ENCODE results near the gene GPHN. TPM values are rescaled to one million over a fixed set of nuclear protein-coding genes. Genes with fewer than 3 reads are reported as not detected.

The GPHN gene
- total RNA-seq, 2 experiments from 2014 or later, result 15.8 to 15.9 TPM

DNA sequence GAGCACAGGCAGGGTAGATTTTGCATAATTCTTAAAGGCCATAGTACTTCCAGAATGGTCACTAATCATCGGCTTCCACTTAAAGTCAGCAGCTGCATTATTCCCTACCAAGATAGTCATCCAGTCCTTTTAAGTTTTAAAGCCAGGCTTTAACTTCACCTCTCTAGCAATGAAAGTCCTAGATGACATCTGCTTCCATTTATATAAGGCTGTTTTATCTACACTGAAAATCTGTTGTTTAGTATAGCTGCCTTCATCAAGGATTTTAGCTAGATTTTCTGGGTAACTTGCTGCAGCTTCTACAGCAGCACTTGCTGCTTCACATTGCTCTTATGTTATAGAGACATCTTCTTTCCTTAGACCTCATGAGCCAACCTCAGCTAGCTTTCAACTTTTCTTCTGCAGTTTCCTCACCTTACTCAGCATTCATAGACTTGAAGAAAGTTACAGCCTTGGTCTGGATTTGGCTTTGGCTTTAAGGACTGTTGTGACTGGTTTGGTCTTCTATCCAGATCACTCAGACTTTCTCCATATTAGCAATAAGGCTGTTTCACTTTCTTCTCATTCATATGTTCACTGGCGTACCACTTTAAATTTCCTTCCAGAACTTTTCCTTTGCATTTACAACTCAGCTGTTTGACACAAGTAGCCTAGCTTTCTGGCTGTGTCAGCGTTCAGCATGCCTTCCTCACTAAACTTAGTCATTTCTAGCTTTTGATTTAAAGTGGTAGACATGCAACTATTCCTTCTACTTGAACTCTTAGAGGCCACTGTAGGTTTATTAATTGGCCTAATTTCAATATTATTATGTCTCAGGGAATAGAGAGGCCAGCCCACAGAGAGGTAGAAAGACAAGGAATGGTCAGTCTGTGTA is 471.4 kb downstream of the GPHN start:
- H3K27me3 Mint-ChIP-seq, result no peaks in the 10 kb centered on the region
- H3K27ac Mint-ChIP-seq, result no peak overlapping the region
- H3K36me3 Mint-ChIP-seq (ENCODE audit: low read depth), result no peaks in the 10 kb centered on the region
- DNase-seq, result no peak
- H3K9me3 Mint-ChIP-seq, result no peaks in the 10 kb centered on the region
- no peak overlapping the region for H3K4me3 Mint-ChIP-seq
- ChIA-PET POLR2A (no interaction called here), CTCF (no interaction called here)
- H3K4me1 Mint-ChIP-seq, result peaks cover 8% of the 10 kb centered on the region

DNA sequence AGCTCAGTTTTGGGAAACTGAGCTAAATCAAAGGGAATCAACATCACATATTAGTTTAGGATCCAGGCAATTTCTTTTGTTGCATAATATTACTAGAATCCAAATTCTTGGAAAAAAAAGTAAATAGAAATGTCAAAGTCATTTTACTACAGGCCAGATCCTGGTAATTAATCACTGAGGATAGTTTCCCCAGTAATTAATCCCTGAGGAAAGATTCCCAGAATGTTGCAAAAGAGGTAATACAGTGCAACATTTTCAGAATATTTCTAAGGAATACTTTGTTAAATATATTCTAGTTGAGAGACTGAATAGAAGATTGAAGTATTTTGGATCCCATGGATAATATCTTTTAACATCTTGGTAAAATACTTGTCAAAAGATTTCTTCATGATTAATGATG is 474.3 kb downstream of the GPHN start:
- Mint-ChIP-seq H3K27me3 (no peaks in the 10 kb centered on the region), H3K36me3 (ENCODE audit: low read depth) (no peaks in the 10 kb centered on the region), H3K9me3 (no peaks in the 10 kb centered on the region), H3K4me1 (peaks cover 8% of the 10 kb centered on the region), H3K27ac (no peak overlapping the region), H3K4me3 (no peak overlapping the region)
- CTCF ChIA-PET, result no interaction called here
- DNase-seq, result no peak
- POLR2A ChIA-PET, result no interaction called here

DNA sequence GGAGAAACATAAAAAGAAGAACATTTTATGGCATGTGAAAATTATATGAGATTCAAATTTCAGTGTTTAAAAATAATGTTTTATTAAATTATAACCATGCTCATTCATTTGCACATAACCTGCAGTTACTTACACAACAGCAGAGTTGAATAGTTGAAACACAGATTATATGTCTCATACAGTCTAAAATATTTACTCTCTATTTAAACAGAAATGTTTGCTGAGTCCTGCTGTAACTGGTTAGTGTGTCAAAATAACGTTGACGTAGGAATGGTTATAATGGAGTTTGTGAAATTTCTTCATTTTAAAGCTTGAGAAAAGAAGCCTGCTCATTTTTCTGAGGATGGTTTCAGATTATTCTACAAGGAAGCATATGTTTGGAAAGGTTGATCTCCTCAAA is 484.8 kb downstream of the GPHN start:
- no peak for DNase-seq
- H3K36me3 Mint-ChIP-seq (ENCODE audit: low read depth), result no peaks in the 10 kb centered on the region
- ChIA-PET CTCF (no interaction called here), POLR2A (no interaction called here)
- H3K27me3 Mint-ChIP-seq, result no peaks in the 10 kb centered on the region
- no peaks in the 10 kb centered on the region for H3K9me3 Mint-ChIP-seq
- H3K4me3 Mint-ChIP-seq, result no peak overlapping the region
- no peak overlapping the region for H3K27ac Mint-ChIP-seq
- no peaks in the 10 kb centered on the region for H3K4me1 Mint-ChIP-seq

DNA sequence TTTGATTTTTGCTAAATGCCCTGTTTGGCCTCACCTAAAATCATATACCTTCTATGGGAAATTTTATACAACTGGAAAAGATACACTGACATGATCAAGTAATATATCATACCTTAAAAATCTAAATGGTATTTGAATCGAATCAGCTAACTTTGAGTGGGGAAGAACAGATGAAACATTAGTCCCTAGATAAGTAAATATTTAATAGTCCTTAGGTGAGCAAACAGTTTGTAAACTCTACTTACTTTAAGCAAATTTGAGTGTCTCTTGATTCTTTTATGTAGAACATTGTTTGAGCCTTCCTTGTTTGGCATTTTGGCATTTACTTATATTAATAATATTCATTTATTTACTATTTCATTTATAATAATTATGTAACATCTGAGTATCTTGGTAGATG is 485.6 kb downstream of the GPHN start:
- Mint-ChIP-seq H3K4me1 (peaks cover 3% of the 10 kb centered on the region), H3K4me3 (no peak overlapping the region), H3K36me3 (ENCODE audit: low read depth) (no peaks in the 10 kb centered on the region), H3K27ac (no peak overlapping the region), H3K9me3 (no peaks in the 10 kb centered on the region), H3K27me3 (no peaks in the 10 kb centered on the region)
- CTCF ChIA-PET, result no interaction called here
- POLR2A ChIA-PET, result no interaction called here
- DNase-seq, result no peak

DNA sequence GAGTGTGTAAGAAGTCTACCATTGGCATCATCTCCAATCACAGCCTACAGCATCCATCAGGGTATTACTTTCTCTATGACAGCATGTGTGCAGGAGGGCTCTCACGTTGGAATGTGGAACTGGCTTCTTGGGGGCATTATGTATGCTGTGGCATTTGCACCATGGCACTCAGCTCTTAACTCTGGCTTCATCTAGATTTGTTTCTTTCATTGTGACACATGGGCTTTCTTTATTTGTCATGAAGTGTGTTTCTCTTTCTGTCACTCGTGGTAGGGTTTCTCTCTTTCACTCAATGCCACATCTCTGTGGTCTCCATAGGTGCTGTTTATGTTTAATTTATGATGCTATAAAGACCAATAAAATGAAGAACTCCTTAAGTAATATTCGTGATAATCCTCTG is 490.1 kb downstream of the GPHN start:
- Mint-ChIP-seq H3K4me3 (no peak overlapping the region), H3K27ac (no peak overlapping the region), H3K4me1 (peaks cover 3% of the 10 kb centered on the region), H3K27me3 (no peaks in the 10 kb centered on the region), H3K36me3 (ENCODE audit: low read depth) (no peaks in the 10 kb centered on the region), H3K9me3 (no peaks in the 10 kb centered on the region)
- CTCF ChIA-PET, result no interaction called here
- POLR2A ChIA-PET, result no interaction called here
- no peak for DNase-seq

DNA sequence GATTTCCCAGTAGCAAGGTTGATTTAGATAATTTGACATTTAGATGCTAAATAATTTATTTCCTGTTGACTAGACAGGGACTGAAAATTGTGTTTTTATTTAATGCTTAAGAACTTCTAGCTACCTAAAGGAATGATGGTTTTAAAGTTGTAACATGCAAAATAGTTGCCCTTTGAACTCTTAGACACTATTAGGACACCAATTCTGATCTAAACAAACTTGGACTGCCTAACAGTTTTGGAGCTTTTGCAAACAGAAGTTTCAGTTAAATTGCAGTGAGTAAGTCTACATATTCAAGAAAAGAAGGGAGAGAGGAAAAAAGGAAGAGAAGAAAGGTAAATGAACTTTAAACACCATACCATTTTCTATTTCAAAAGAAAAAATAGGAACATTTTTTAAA is 492.0 kb downstream of the GPHN start:
- H3K27me3 Mint-ChIP-seq, result no peaks in the 10 kb centered on the region
- peaks cover 3% of the 10 kb centered on the region for H3K4me1 Mint-ChIP-seq
- DNase-seq, result no peak
- ChIA-PET POLR2A (no interaction called here), CTCF (interaction anchor here (0.6 kb wide), 1 partner anchor 290 kb away, joined by 3 read pairs; no protein-coding TSS in a partner anchor)
- no peaks in the 10 kb centered on the region for H3K9me3 Mint-ChIP-seq
- H3K27ac Mint-ChIP-seq, result no peak overlapping the region
- H3K36me3 Mint-ChIP-seq (ENCODE audit: low read depth), result no peaks in the 10 kb centered on the region
- no peak overlapping the region for H3K4me3 Mint-ChIP-seq

DNA sequence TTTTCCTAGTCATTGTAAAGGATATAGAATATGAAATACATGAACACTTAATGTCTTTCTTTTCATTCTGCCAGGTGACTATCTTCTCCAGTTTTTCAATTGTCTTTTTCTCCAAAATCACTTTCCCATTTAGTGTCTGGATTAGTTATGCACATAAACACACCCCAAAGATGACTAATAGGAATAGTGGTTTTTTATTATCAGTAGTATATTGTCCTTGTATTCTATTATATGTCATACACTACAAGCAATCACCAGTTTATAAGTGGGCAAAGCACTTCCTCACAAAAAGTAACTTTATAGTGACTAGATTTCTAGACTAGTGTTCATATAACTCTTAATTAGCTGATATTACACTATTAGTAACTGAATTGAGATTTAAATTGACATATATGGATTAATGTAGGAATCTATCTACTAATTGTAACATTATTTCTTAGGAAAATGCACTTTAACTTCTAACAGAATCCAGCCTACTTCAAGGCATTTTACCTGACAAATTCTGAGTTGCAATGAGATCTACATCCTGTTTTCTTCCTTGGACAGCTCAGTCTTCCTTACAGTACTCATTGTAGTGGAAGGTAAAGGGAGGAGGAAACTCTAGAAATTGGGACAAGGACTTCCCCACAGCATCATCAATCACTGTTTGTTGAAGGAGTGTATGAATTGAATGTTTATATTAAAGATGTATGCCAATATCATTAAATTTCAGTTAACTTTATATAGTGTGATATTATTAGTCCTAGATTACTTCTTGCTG is 495.2 kb downstream of the GPHN start:
- Mint-ChIP-seq H3K36me3 (ENCODE audit: low read depth) (no peaks in the 10 kb centered on the region), H3K27ac (no peak overlapping the region), H3K4me3 (no peak overlapping the region), H3K9me3 (no peaks in the 10 kb centered on the region), H3K4me1 (peaks cover under 1% of the 10 kb centered on the region), H3K27me3 (no peaks in the 10 kb centered on the region)
- ChIA-PET CTCF (no interaction called here), POLR2A (no interaction called here)
- no peak for DNase-seq

DNA sequence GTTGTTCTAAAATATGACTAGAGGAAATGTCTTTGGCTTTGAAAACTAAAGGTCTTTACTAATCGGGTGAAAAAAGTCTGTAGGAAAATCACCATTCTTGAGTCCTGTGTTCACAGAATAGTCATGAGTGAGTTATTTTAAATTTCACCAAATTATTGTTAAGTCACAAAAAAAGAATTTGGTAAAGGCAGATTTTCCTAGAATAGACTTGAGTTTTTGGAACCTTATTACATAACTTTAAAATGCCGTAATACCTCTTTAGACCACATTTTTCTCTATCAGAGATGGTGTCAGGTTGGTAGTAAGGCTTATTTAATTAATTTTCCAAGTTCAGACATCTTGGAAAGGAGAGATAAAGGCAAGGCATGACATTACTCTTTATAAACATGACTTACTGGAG is 496.6 kb downstream of the GPHN start:
- DNase-seq, result no peak
- CTCF ChIA-PET, result no interaction called here
- Mint-ChIP-seq H3K27me3 (no peaks in the 10 kb centered on the region), H3K4me1 (no peaks in the 10 kb centered on the region), H3K4me3 (no peak overlapping the region), H3K27ac (no peak overlapping the region), H3K9me3 (no peaks in the 10 kb centered on the region), H3K36me3 (ENCODE audit: low read depth) (peaks cover 3% of the 10 kb centered on the region)
- POLR2A ChIA-PET, result no interaction called here

DNA sequence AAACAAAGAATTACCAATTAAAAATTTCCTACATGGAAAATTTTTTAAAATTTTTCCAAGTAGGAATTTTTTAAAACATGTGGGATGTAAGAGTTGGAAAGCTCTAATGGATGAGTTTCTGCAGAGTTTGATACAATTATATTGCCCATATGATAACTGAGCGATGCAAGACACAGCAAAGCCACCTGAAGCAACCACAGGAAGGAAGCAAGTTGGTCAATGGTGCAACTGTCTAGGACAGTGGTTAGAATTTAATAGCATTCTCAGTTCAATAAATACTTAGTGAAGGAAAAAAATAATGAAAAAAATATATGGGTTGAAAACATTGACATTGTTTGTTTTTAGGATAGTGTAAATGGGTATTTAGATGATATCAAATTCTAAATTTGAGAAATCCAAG is 502.7 kb downstream of the GPHN start:
- DNase-seq, result no peak
- Mint-ChIP-seq H3K27ac (no peak overlapping the region), H3K27me3 (no peaks in the 10 kb centered on the region), H3K4me1 (no peaks in the 10 kb centered on the region), H3K9me3 (no peaks in the 10 kb centered on the region), H3K4me3 (no peak overlapping the region), H3K36me3 (ENCODE audit: low read depth) (peaks cover 3% of the 10 kb centered on the region)
- CTCF ChIA-PET, result no interaction called here
- POLR2A ChIA-PET, result no interaction called here

DNA sequence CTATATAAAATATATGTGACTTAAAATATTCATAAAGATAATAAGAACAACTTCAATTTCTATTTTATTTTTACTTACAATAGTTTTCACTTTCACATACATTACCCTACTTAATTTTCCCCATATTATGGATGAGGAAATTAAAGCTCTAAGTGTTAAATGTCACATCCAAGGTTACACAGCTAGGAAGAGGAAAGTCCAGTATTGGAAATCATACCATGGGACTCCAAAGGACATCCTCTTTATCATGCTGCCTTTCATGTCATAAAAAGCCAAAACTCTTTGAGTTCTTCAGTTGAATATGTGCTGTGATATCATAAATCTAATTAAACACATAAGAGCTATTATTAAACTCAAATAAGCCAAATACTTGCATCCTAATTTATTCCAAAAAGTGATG is 508.9 kb downstream of the GPHN start:
- CTCF ChIA-PET, result interaction anchor here (0.6 kb wide), 1 partner anchor 45 kb away, joined by 3 read pairs; no protein-coding TSS in a partner anchor

DNA sequence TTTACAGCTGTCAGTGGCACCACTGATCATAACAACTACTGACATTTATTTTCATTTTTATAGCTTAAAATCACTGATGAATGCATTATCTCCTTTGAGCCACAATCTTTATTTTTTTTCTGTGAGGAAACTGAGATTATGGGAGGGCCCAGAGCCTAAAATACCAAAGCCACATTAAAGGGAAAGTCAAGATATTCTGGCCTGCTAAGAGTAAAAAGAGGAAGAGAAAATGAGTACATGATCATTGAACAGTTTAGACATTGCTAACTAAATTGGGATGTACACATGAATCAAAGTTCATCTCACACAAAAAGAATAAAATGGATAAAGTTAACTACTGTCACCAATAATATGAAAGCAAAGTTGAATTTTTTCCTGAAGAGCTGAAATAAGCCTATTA is 510.8 kb downstream of the GPHN start:
- DNase-seq, result no peak
- Mint-ChIP-seq H3K27ac (no peak overlapping the region), H3K4me3 (no peak overlapping the region), H3K4me1 (no peaks in the 10 kb centered on the region), H3K9me3 (no peaks in the 10 kb centered on the region), H3K27me3 (no peaks in the 10 kb centered on the region), H3K36me3 (ENCODE audit: low read depth) (no peaks in the 10 kb centered on the region)
- ChIA-PET CTCF (no interaction called here), POLR2A (no interaction called here)

More for the DNA sequence above, 508.9 kb downstream of the GPHN start:
- no peaks in the 10 kb centered on the region for H3K36me3 Mint-ChIP-seq (ENCODE audit: low read depth)
- no peaks in the 10 kb centered on the region for H3K4me1 Mint-ChIP-seq
- no peaks in the 10 kb centered on the region for H3K27me3 Mint-ChIP-seq
- DNase-seq, result no peak
- H3K4me3 Mint-ChIP-seq, result no peak overlapping the region
- POLR2A ChIA-PET, result interaction anchor here (0.6 kb wide), 1 partner anchor 360 kb away, joined by 3 read pairs; no protein-coding TSS in a partner anchor
- H3K27ac Mint-ChIP-seq, result no peak overlapping the region
- H3K9me3 Mint-ChIP-seq, result no peaks in the 10 kb centered on the region

DNA sequence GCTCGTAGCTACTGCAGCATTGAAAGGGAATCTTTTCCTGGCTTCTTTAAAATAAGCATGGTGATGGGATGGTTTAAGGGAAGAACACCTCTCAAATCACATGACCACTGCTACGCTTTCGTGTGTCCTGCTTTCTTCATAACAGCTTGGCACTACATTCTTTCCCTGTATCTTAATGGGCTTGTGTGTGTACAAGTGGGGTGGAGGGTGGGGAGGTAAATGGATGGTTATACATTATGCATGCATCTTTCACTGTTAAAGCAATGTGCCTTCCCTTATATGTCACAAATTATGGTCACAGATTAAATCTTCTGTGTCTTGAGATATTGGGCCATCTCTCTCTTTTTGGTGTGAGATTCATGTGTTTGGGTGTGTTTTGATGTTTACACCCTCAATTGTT is 511.8 kb downstream of the GPHN start:
- Mint-ChIP-seq H3K4me1 (no peaks in the 10 kb centered on the region), H3K36me3 (ENCODE audit: low read depth) (peaks cover 3% of the 10 kb centered on the region), H3K4me3 (no peak overlapping the region), H3K27ac (no peak overlapping the region), H3K9me3 (peaks cover 4% of the 10 kb centered on the region), H3K27me3 (no peaks in the 10 kb centered on the region)
- ChIA-PET POLR2A (no interaction called here), CTCF (no interaction called here)
- no peak for DNase-seq

DNA sequence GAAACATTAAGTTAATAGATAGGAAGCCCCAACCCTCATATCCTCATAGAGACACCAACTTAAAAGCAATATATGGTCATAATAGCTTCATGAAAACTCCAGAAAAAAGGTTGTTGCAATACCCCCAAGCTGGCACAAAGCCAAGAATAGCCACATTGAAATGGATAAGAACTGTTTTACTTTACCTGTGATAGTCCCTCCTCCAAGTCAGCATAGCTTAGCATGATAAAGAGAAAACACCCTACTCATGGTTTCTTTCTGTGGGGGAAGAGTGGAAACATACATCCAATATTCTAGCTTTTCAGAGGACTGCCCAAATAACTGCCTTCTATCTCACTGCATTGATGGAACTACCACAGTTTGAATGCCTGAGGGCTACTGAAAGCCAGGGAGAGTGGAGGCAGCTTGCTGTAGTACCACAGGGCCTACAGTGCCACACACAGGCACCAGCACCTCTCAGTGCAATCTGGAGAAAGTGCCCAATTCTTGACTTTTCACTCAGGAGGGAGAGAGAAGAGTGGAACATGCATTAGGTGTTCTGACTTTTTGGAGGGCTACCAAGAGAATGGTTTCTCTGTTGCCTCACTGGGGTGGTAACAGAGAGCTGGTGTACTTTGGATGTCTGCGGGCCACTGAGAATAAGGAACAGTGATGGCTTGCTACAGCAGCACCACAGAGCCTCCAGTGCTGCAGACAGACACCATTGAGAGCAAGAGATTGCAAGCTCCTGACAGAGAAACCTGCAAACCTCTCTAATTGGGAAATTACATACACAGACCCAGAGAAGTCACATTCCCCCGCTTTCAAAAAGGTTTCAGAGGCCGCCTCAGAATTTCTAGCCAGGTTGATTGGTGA is 524.2 kb downstream of the GPHN start:
- Mint-ChIP-seq H3K9me3 (peaks cover 13% of the 10 kb centered on the region), H3K4me1 (no peaks in the 10 kb centered on the region), H3K36me3 (ENCODE audit: low read depth) (peaks cover 11% of the 10 kb centered on the region), H3K27me3 (no peaks in the 10 kb centered on the region), H3K27ac (no peak overlapping the region), H3K4me3 (no peak overlapping the region)
- ChIA-PET CTCF (no interaction called here), POLR2A (no interaction called here)
- DNase-seq, result no peak

Data from activated CD4-positive, alpha-beta memory T cell treated with anti-CD3 and anti-CD28 coated beads, Interleukin-2, amount 10 ng/mL, durations not matched to agents 7 days and 5 days (primary cell).